ENCODE data around the gene PTPRG. TPM values are rescaled to one million over a fixed set of nuclear protein-coding genes. Genes with fewer than 3 reads are reported as not detected.

The PTPRG gene
- total RNA-seq, 1 experiment from 2014 or later: 0.73 TPM

- no peak overlapping the region for H3K4me2 ChIP-seq (ENCODE audit: low read length)
- no peaks in the 10 kb centered on the region for H3F3A ChIP-seq (ENCODE audit: low read length, unreplicated experiment)
- intact Hi-C loops (cut with micrococcal nuclease): no loop called here
- BruUV-seq (replicated peaks): no TSS peak
- H4K20me1 ChIP-seq (ENCODE audit: low read length): no peaks in the 10 kb centered on the region
- no peak overlapping the region for H3K4me3 ChIP-seq (ENCODE audit: low read length)
- TF ChIP-seq CTCF (conservative IDR thresholded peaks at IDR 0.05; ENCODE audit: low read depth, low read length) (no peak), EZH2phosphoT487 (IDR thresholded peaks at IDR 0.05; ENCODE audit: borderline replicate concordance, low read length) (no peak), EZH2 (IDR thresholded peaks at IDR 0.05; ENCODE audit: low read length, unreplicated experiment) (no peak)
- DNase-seq (no peak), ATAC-seq (no peak)
- ChIA-PET POLR2A (ENCODE audit: unreplicated experiment) (no interaction called here), CTCF (no interaction called here)
- no peaks in the 10 kb centered on the region for H3K9me2 ChIP-seq (replicated peaks; ENCODE audit: low read length)
- H3K9me3 ChIP-seq (ENCODE audit: low read length): no peaks in the 10 kb centered on the region
- no peaks in the 10 kb centered on the region for H3K27me3 ChIP-seq (ENCODE audit: low read length)
- H3K27ac ChIP-seq (ENCODE audit: low read length): no peak overlapping the region
- no peaks in the 10 kb centered on the region for H3K79me2 ChIP-seq (ENCODE audit: low read length)
- H3K36me3 ChIP-seq (ENCODE audit: low read depth, low read length): no peaks in the 10 kb centered on the region
- no peak overlapping the region for H3K9ac ChIP-seq (ENCODE audit: low read length)
- no peaks in the 10 kb centered on the region for H3K4me1 ChIP-seq (ENCODE audit: insufficient read depth, low read length)
- no peak overlapping the region for H2AFZ ChIP-seq (ENCODE audit: low read length)
Measured at GRCh38 chr3:62139957-62140356, 578.6 kb downstream of the PTPRG start.

GRCh38 chr3:62142331-62143085 is 581.1 kb downstream of the PTPRG start:
- no peak for TF ChIP-seq EZH2phosphoT487 (IDR thresholded peaks at IDR 0.05; ENCODE audit: borderline replicate concordance, low read length)
- BruUV-seq (replicated peaks): no TSS peak
- ATAC-seq (no peak), DNase-seq (no peak)
- H3K27ac ChIP-seq (ENCODE audit: low read length): no peak overlapping the region
- H3F3A ChIP-seq (ENCODE audit: low read length, unreplicated experiment): no peaks in the 10 kb centered on the region
- H3K4me3 ChIP-seq (ENCODE audit: low read length): no peak overlapping the region
- intact Hi-C loops (cut with micrococcal nuclease): no loop called here
- H2AFZ ChIP-seq (ENCODE audit: low read length): no peak overlapping the region
- no peaks in the 10 kb centered on the region for H3K9me2 ChIP-seq (replicated peaks; ENCODE audit: low read length)
- no peaks in the 10 kb centered on the region for H3K36me3 ChIP-seq (ENCODE audit: low read depth, low read length)
- no peaks in the 10 kb centered on the region for H3K4me1 ChIP-seq (ENCODE audit: insufficient read depth, low read length)
- no peak overlapping the region for H3K4me2 ChIP-seq (ENCODE audit: low read length)
- H3K27me3 ChIP-seq (ENCODE audit: low read length): no peaks in the 10 kb centered on the region
- no peaks in the 10 kb centered on the region for H3K79me2 ChIP-seq (ENCODE audit: low read length)
- H3K9ac ChIP-seq (ENCODE audit: low read length): no peak overlapping the region
- H4K20me1 ChIP-seq (ENCODE audit: low read length): no peaks in the 10 kb centered on the region
- ChIA-PET POLR2A (ENCODE audit: unreplicated experiment) (no interaction called here), CTCF (no interaction called here)
- 0 out of 2 replicates have a peak, but pooled peaks cover 3% of the 10 kb centered on the region for H3K9me3 ChIP-seq (ENCODE audit: low read length)

GRCh38 chr3:62143843-62144450 is 582.6 kb downstream of the PTPRG start:
- Histone ChIP-seq H3F3A (ENCODE audit: low read length, unreplicated experiment) (no peaks in the 10 kb centered on the region), H3K9me3 (ENCODE audit: low read length) (0 out of 2 replicates have a peak, but pooled peaks cover 3% of the 10 kb centered on the region), H3K4me3 (ENCODE audit: low read length) (no peak overlapping the region), H3K79me2 (ENCODE audit: low read length) (no peaks in the 10 kb centered on the region), H2AFZ (ENCODE audit: low read length) (no peak overlapping the region), H3K9me2 (replicated peaks; ENCODE audit: low read length) (no peaks in the 10 kb centered on the region), H3K9ac (ENCODE audit: low read length) (no peak overlapping the region), H3K4me1 (ENCODE audit: insufficient read depth, low read length) (no peaks in the 10 kb centered on the region), H3K27ac (ENCODE audit: low read length) (no peak overlapping the region), H3K4me2 (ENCODE audit: low read length) (no peak overlapping the region), H3K27me3 (ENCODE audit: low read length) (no peaks in the 10 kb centered on the region), H4K20me1 (ENCODE audit: low read length) (no peaks in the 10 kb centered on the region), H3K36me3 (ENCODE audit: low read depth, low read length) (no peaks in the 10 kb centered on the region)
- no peak for ATAC-seq
- no peak for DNase-seq
- no peak for TF ChIP-seq CTCF (conservative IDR thresholded peaks at IDR 0.05; ENCODE audit: low read depth, low read length)
- no peak for TF ChIP-seq EZH2phosphoT487 (IDR thresholded peaks at IDR 0.05; ENCODE audit: borderline replicate concordance, low read length)
- TF ChIP-seq EZH2 (IDR thresholded peaks at IDR 0.05; ENCODE audit: low read length, unreplicated experiment): no peak
- ChIA-PET CTCF (no interaction called here), POLR2A (ENCODE audit: unreplicated experiment) (no interaction called here)
- no TSS peak for BruUV-seq (replicated peaks)
- intact Hi-C loops (cut with micrococcal nuclease): no loop called here

Data from PC-3 (cell line).